Mesendoderm (in vitro differentiated cells): ENCODE data around the gene EFEMP2.
"Not testable (repeated sequence)": the region's sequence is repeated elsewhere in the genome, so short reads cannot be mapped to it uniquely, and the experiment has no call there.

ENCODE experiments used
- DNase-seq: peaks from one replicate; pipeline ENCODE4 v3.0.0; 2013
- H2AK5ac ChIP-seq: 2 replicates; pipeline ENCODE4 v1.6.1; 2013; ENCODE audit warnings: low read length, inconsistent platforms
- H2BK120ac ChIP-seq: 2 replicates; pipeline ENCODE4 v1.6.1; 2013; ENCODE audit warnings: low read depth, mild to moderate bottlenecking, low read length, moderate library complexity, mixed read lengths
- H2BK15ac ChIP-seq: replicated peaks from 2 replicates; pipeline ENCODE4 v1.6.1; 2013; ENCODE audit warnings: low read depth, mild to moderate bottlenecking, moderate library complexity
- H2BK5ac ChIP-seq: 2 replicates; pipeline ENCODE4 v1.6.1; 2013; ENCODE audit warnings: low read length, inconsistent platforms
- H3K18ac ChIP-seq: 2 replicates; pipeline ENCODE4 v1.6.1; 2013; ENCODE audit warnings: mild to moderate bottlenecking, low read length, mixed read lengths
- H3K23ac ChIP-seq: one replicate; pipeline ENCODE4 v1.6.1; 2013; ENCODE audit warnings: low read length
- H3K27ac ChIP-seq: 2 replicates; pipeline ENCODE4 v1.5.1; 2013; ENCODE audit warnings: low read depth, mild to moderate bottlenecking, inconsistent platforms, low read length, moderate library complexity
- H3K27me3 ChIP-seq: 2 replicates; pipeline ENCODE4 v1.6.1; 2013; ENCODE audit warnings: low read length, control low read depth, mild to moderate bottlenecking, inconsistent platforms; ENCODE audit not compliant: insufficient read depth, poor library complexity
- H3K36me3 ChIP-seq: 2 replicates; pipeline ENCODE4 v1.6.1; 2013; ENCODE audit warnings: low read length, inconsistent platforms; ENCODE audit not compliant: control insufficient read depth, insufficient read depth
- H3K4ac ChIP-seq: one replicate; pipeline ENCODE4 v1.6.1; 2013; ENCODE audit warnings: low read depth, mild to moderate bottlenecking, low read length, moderate library complexity
- H3K4me1 ChIP-seq: 2 replicates; pipeline ENCODE4 v1.6.1; 2013; ENCODE audit warnings: low read depth, low read length, inconsistent platforms; ENCODE audit not compliant: control insufficient read depth
- H3K4me2 ChIP-seq: 2 replicates; pipeline ENCODE4 v1.6.1; 2013; ENCODE audit warnings: low read length
- H3K4me3 ChIP-seq: 2 replicates; pipeline ENCODE4 v1.5.1; 2013; ENCODE audit warnings: mild to moderate bottlenecking, low read length
- H3K56ac ChIP-seq: one replicate; pipeline ENCODE4 v1.6.1; 2013; ENCODE audit warnings: low read length
- H3K79me1 ChIP-seq: 2 replicates; pipeline ENCODE4 v1.6.1; 2013; ENCODE audit warnings: low read length, inconsistent platforms
- H3K79me2 ChIP-seq: 2 replicates; pipeline ENCODE4 v1.6.1; 2013; ENCODE audit warnings: mild to moderate bottlenecking, low read length; ENCODE audit not compliant: control insufficient read depth, insufficient read depth
- H3K9ac ChIP-seq: 2 replicates; pipeline ENCODE4 v1.6.1; 2013; ENCODE audit warnings: low read length, inconsistent platforms
- H4K5ac ChIP-seq: one replicate; pipeline ENCODE4 v1.6.1; 2013; ENCODE audit warnings: low read length
- H4K8ac ChIP-seq: one replicate; pipeline ENCODE4 v1.6.1; 2013; ENCODE audit warnings: low read depth, mild to moderate bottlenecking, control low read depth, low read length, moderate library complexity
- WGBS: extraction: QIAGEN DNeasy Blood & Tissue Kit; methylation state at CpG from one replicate; pipeline ENCODE4 v1.1.7; 2013; ENCODE audit warnings: low lambda C conversion rate, missing lambda C conversion rate; ENCODE audit not compliant: insufficient coverage; ENCODE audit errors: extremely low coverage; 5-methylcytosine and 5-hydroxymethylcytosine counted together

Gene EFEMP2

DNA sequence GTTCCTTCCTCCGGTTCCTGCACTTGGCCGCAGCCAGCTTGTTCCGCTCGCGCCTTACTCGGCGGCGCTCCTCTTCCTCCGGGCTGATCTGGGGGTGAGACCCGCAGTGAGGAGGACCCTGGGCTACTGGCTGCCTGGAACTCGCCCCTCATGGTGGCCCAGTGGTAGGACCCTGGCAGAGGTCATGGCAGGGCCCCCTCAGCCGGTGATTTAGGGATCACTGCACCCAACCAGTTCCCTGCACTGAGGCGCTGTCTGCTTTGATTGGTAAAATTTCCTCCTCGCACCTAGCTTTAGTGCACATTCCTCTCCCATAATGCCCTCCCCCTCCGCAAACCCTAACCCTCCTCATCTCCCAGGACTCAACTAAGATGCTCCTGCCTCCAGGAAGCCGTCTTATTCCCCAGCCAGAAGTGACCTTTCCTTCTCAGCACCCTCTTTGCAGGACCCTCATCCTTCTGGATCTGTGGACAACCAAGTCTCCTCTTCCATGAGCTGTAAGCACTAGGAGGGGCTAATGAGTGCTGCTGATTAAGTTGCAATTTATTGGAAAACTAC lies 21.5 kb upstream of the EFEMP2 start:
- Histone ChIP-seq H3K4me2 (no peak overlapping the region), H2BK120ac (no peak overlapping the region), H3K4ac (no peak overlapping the region), H3K36me3 (no peaks in the 10 kb centered on the region), H3K27me3 (no peaks in the 10 kb centered on the region), H3K9ac (no peak overlapping the region), H3K79me1 (no peaks in the 10 kb centered on the region), H4K5ac (no peak overlapping the region), H3K4me1 (peaks cover under 1% of the 10 kb centered on the region), H2BK15ac (no peak overlapping the region), H3K27ac (no peak overlapping the region), H3K4me3 (no peak overlapping the region), H4K8ac (no peak overlapping the region), H2AK5ac (no peak overlapping the region), H2BK5ac (no peak overlapping the region), H3K56ac (peak overlapping the region; percentile 18), H3K79me2 (no peaks in the 10 kb centered on the region), H3K23ac (no peak overlapping the region), H3K18ac (no peak overlapping the region)
- no peak for DNase-seq
- no CpG with 5 or more reads among the region's 16 CpGs for WGBS

DNA sequence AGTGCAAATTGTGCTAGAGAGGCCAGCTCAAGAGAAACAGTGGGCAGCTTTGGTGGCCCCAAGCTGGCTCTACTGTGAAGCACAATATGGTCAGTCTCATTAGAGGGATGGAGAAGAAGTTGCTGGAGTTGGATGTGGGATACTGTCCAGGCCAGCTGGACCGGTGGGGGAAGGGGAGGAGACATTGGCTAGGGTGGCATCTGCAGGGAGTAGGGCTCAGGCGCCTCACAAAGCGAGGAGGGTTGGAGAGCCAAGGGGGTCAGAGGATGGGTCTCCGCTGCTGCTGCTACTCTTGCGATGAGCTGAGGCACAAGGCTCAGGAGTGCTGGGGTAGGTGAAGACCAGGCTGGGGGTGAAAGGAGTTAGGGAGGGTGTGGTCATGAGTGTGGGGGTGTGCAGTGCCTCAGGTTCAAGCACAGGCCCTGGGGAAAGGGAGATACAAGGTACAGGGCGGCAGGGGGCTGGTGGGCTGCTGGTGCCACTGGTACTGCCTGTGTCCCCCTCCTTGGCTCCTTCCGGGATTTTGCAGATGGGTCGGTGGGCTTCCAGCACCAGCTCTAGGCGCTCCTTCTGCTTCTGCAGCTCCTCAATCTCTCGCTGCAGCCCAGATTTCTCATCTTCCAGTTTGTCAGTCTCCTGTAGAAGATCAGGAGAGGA lies 20.2 kb upstream of the EFEMP2 start:
- no peak overlapping the region for H3K4me2 ChIP-seq
- DNase-seq: no peak
- no peak overlapping the region for H2BK5ac ChIP-seq
- no peak overlapping the region for H3K4ac ChIP-seq
- no peak overlapping the region for H4K5ac ChIP-seq
- peaks cover 2% of the 10 kb centered on the region for H3K4me1 ChIP-seq
- H3K18ac ChIP-seq: no peak overlapping the region
- H3K27me3 ChIP-seq: no peaks in the 10 kb centered on the region
- H3K56ac ChIP-seq: peak overlapping the region; percentile 31
- H3K27ac ChIP-seq: no peak overlapping the region
- no peak overlapping the region for H3K4me3 ChIP-seq
- H2BK120ac ChIP-seq: no peak overlapping the region
- no CpG with 5 or more reads among the region's 10 CpGs for WGBS
- H3K36me3 ChIP-seq: no peaks in the 10 kb centered on the region
- H3K79me1 ChIP-seq: peaks cover under 1% of the 10 kb centered on the region
- no peak overlapping the region for H2AK5ac ChIP-seq
- H4K8ac ChIP-seq: no peak overlapping the region
- no peak overlapping the region for H2BK15ac ChIP-seq
- no peaks in the 10 kb centered on the region for H3K79me2 ChIP-seq
- H3K9ac ChIP-seq: no peak overlapping the region
- H3K23ac ChIP-seq: no peak overlapping the region

DNA sequence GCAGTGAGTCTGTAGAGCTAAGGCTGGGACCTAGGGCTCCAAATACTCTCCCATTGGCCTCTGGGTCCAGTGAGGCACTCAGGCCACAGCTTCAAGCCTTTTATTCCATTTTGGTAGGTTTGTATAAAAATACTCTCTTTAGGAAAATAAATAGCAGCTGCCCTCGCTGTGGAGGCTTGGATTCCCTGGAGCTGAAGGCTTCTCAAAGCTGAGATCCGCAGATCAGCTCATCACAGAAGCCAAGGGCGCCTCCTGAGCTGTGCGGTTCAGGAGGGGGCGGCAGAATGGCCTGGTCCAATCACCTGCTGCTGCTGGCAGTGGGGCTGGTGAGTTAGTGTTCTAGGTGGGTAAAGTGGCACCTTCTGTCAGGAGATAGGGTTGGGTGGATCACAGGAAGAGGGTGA lies 19.5 kb upstream of the EFEMP2 start:
- not testable (repeated sequence) for H3K23ac ChIP-seq, H2AK5ac ChIP-seq, H3K27ac ChIP-seq, H3K36me3 ChIP-seq, H3K27me3 ChIP-seq, H3K18ac ChIP-seq, H3K4ac ChIP-seq, H2BK5ac ChIP-seq, H3K4me3 ChIP-seq, H3K4me1 ChIP-seq, H2BK15ac ChIP-seq, DNase-seq, H2BK120ac ChIP-seq, H4K5ac ChIP-seq, H4K8ac ChIP-seq, H3K79me2 ChIP-seq, H3K79me1 ChIP-seq
- Histone ChIP-seq H3K9ac (peak overlapping the region; percentile 75), H3K4me2 (peak overlapping the region; percentile 54), H3K56ac (peak overlapping the region; percentile 98)
- WGBS: no CpG with 5 or more reads among the region's 5 CpGs

DNA sequence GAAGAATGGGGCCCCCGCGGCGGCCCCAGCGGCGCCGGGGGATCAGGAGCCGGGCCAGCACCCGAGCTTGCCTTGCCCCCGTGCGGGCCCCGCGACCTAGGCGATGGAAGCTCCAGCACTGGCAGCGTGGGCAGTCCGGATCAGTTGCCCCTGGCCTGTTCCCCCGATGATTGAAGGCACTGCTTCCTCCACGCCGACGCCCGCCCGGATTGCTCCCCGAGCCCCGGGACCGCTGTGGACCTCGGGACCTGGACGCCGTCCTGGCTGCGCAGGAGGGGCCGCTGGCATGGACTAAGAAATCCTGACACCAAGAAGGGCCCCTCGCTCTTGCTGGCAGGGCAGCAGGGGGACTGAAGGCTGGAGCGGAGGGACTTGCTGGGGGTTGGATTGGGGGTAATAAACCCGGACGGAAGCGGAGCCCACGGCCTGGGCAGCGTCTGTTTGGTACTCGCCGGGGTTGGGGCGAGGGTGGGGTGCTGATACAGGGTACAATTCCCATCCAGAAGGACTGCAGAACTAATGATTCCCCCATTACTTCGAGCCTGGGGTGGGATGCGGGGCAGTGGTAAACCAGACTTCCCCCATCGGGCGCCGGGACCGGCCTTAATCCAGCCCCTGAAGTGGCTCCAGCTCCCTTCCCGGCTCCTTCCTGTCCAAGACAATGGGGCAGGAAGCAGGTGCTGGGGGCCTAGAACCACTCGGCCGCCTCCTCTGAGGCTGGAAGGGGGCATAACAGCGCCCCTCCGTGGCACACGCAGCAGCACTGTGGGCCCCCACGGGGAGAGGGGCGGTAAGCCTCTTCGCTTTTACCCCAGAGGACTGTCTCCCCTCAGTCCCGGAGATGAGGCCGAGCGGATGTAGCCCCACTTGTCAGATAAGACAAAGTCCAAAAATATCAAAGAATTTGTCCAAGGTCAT lies 18.9 kb upstream of the EFEMP2 start:
- H3K4me1 ChIP-seq: peaks cover 6% of the 10 kb centered on the region
- peak overlapping the region; percentile 98 for H3K56ac ChIP-seq
- H3K79me1 ChIP-seq: peaks cover 8% of the 10 kb centered on the region
- H4K8ac ChIP-seq: no peak overlapping the region
- H3K27me3 ChIP-seq: no peaks in the 10 kb centered on the region
- H3K9ac ChIP-seq: peak overlapping the region; percentile 75
- H3K4me2 ChIP-seq: peak overlapping the region; percentile 54
- peaks cover 3% of the 10 kb centered on the region for H3K79me2 ChIP-seq
- H3K23ac ChIP-seq: peak overlapping the region; percentile 45
- no peak overlapping the region for H2BK15ac ChIP-seq
- no peaks in the 10 kb centered on the region for H3K36me3 ChIP-seq
- DNase-seq: peak; percentile 73
- H2BK5ac ChIP-seq: no peak overlapping the region
- H3K18ac ChIP-seq: peak overlapping the region; percentile 82
- H2BK120ac ChIP-seq: no peak overlapping the region
- no peak overlapping the region for H3K27ac ChIP-seq
- peak overlapping the region; percentile 44 for H3K4me3 ChIP-seq
- no CpG with 5 or more reads among the region's 57 CpGs for WGBS
- H2AK5ac ChIP-seq: no peak overlapping the region
- H4K5ac ChIP-seq: no peak overlapping the region
- peak overlapping the region; percentile 38 for H3K4ac ChIP-seq

DNA sequence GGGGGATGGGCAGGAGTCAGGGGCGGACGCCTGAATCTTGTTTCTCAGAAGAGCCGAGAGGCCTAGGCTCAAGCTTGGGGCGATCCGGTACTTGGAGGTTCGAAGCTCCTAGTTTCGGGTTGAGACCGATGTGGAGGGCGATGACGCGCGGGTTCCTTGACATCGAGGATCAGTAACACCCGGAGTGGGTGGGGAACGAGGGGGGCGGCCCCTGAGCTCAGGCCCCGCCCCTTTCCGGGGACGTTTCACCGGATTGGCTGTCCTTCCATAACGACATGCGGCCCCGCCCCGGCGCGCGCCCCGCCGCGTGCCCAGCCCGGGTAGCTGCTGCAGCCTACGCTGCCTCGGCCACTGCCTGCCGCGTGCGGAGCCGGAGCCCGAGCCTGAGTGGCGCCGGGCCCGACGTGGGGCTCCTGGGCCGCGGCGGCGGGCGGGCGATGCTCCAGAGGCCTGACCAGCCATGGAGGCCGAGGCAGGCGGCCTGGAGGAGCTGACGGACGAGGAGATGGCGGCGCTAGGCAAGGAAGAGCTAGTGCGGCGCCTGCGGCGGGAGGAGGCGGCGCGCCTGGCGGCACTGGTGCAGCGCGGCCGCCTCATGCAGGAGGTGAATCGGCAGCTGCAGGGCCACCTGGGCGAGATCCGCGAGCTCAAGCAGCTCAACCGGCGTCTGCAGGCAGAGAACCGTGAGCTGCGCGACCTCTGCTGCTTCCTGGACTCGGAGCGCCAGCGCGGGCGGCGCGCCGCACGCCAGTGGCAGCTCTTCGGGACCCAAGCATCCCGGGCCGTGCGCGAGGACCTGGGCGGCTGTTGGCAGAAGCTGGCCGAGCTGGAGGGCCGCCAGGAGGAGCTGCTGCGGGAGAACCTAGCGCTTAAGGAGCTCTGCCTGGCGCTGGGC lies 18.0 kb upstream of the EFEMP2 start, which contains the start of gene CCDC85B:
Gene CCDC85B, plus strand, starts transcription at position 350 of the 895 bp plus-strand sequence. Its CDS starts 111 bp downstream, at position 461.
- Histone ChIP-seq H2AK5ac (no peak within 1 kb of the TSS), H3K56ac (peak within 1 kb of the TSS; percentile 98), H3K27me3 (no peaks in the 10 kb centered on the region), H4K8ac (no peak within 1 kb of the TSS), H3K4ac (peak within 1 kb of the TSS; percentile 38), H2BK5ac (no peak within 1 kb of the TSS), H4K5ac (no peak within 1 kb of the TSS), H3K23ac (peak within 1 kb of the TSS; percentile 80), H3K27ac (peak within 1 kb of the TSS; percentile 60), H2BK15ac (no peak within 1 kb of the TSS), H3K18ac (peak within 1 kb of the TSS; percentile 82), H2BK120ac (no peak within 1 kb of the TSS), H3K9ac (peak within 1 kb of the TSS; percentile 75), H3K4me1 (peaks cover 6% of the 10 kb centered on the region), H3K79me1 (peaks cover 8% of the 10 kb centered on the region), H3K4me2 (peak within 1 kb of the TSS; percentile 58), H3K4me3 (peak within 1 kb of the TSS; percentile 44), H3K79me2 (peaks cover 3% of the 10 kb centered on the region), H3K36me3 (peaks cover 2% of the 10 kb centered on the region)
- DNase-seq: peak; percentile 96
- WGBS: no CpG with 5 or more reads among the region's 94 CpGs
